GM04503 (cell line): ENCODE data around the gene RALY.

ENCODE experiments used
- DNase-seq: peaks from one replicate; pipeline ENCODE4 v3.0.0-alpha.2; 2012; ENCODE audit warnings: low read depth

The RALY gene

GRCh38 chr20:33993576-33994221, at the start of gene RALY:
Gene RALY (plus strand): TSS chr20:33993911. CDS start chr20:34072075, 78,164 bp downstream.
- no peak for DNase-seq

- no peak for DNase-seq
These were observed 48.8 kb upstream of the RALY start for GRCh38 chr20:33944914-33945313.

- DNase-seq = peak; percentile 50
These were observed 48.2 kb upstream of the RALY start for GRCh38 chr20:33945391-33946081.

- DNase-seq = no peak
These were observed 45.9 kb upstream of the RALY start for GRCh38 chr20:33947709-33948295.

DNA sequence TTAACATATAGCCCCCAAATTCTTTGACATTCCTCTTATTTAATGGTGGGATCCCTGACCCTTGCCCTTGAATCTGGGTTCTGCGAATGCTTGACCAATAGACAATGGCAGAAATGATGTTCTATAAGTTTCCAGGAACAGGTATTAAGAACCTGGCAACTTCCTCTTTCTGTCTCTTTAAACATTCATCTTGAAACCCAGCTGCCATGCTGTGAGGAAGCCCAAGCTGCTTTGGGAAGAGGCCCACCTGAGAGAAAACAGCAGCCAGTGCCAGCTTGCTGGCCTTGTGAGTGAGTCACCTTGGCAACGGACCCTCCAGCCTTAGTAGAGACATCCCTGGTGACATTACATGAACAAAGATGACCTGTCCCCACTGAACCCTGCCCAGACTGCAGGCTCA, 45.2 kb upstream of the RALY start:
- DNase-seq = no peak

GRCh38 chr20:33951171-33951570, 42.5 kb upstream of the RALY start:
- no peak for DNase-seq

DNA sequence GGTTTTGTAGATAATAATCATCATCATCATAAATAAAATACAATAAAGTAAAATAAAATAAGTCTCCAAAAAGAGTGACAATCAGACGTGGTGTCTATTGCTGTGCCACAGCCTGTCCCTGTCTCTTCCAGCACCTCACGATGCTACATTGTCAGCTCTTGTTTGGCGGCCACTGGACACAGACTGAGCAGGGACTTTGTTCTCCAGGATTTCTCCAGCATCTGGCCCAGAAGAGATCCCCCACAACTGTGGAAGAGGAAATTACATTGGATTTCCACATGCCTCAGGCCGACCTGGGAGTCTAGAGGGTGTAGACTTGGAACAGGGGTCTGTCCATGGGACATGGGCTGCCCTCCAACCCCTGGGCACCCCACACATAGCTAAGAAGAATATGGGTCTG, 39.2 kb upstream of the RALY start:
- no peak for DNase-seq

- no peak for DNase-seq
These were observed 30.0 kb upstream of the RALY start for GRCh38 chr20:33963751-33964150.

- DNase-seq = no peak
These were observed 29.3 kb upstream of the RALY start for GRCh38 chr20:33964441-33964840.

- DNase-seq = no peak
These were observed 26.6 kb upstream of the RALY start for GRCh38 chr20:33967126-33967525.

DNA sequence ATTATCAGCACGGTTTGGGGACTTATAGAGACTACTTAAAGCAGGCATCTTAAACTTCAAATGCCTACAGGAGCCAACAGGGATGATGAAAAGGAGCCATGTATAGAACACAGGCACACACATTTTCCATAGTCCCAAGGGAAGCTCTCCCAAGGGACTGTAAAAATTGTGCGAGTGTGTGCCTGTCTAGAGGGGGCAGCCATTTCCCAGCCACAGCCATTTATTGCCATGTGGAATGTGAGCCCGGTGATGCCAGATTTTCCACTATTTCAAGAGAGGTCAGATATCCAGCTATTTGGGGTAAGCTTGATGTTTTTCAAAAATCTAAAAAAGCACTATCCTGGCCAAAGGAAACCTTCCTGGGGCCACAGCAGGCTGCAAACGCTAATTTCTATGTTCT, 24.1 kb upstream of the RALY start:
- no peak for DNase-seq

GRCh38 chr20:33970229-33970628, 23.5 kb upstream of the RALY start:
- no peak for DNase-seq

GRCh38 chr20:33971147-33971975, 22.4 kb upstream of the RALY start:
- no peak for DNase-seq

- DNase-seq = no peak
These were observed 16.8 kb upstream of the RALY start for GRCh38 chr20:33976959-33977358.

- no peak for DNase-seq
These were observed 16.2 kb upstream of the RALY start for GRCh38 chr20:33977535-33977934.

DNA sequence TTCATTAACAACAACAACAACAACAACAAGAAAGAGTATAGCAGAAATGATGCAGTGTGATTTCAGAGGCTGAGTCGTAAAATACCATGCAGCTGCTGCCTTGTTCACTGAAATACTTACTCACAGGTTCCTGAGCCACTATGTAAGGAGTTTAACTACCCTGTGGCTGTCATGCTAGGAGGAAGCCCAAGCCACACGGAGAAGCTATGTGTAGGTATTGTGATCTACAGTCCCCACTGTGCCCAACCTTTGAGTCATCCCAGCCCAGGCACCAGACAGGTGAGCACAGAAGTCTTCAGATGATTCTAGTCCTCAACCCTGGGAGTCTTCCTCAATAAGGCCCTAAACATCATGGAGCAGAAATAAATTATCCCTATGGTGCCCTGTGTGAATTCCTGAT, 14.6 kb upstream of the RALY start:
- no peak for DNase-seq

GRCh38 chr20:33981347-33981746, 12.4 kb upstream of the RALY start:
- no peak for DNase-seq

DNA sequence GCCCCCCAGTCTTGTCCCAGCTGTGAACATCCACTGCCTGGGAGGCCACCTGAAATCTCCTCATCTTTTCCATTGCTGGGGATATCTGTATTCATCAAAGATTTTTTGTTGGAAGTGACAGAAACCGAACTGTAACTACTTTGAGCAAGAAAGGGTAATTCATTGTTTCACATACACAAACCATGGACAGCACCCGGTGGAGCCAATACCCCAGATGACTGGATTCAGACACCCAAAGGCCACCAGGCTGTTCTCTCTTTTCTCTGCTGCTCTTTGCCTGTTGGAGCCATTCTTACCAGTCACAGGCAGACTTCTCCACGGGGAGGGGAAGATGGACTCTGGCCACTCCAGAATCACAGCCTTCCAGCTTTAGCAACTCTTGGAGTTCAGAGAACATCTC, 11.7 kb upstream of the RALY start:
- no peak for DNase-seq

- no peak for DNase-seq
These were observed 10.3 kb upstream of the RALY start for GRCh38 chr20:33983371-33983770.

- DNase-seq = no peak
These were observed 9.5 kb upstream of the RALY start for GRCh38 chr20:33984182-33984719.

DNA sequence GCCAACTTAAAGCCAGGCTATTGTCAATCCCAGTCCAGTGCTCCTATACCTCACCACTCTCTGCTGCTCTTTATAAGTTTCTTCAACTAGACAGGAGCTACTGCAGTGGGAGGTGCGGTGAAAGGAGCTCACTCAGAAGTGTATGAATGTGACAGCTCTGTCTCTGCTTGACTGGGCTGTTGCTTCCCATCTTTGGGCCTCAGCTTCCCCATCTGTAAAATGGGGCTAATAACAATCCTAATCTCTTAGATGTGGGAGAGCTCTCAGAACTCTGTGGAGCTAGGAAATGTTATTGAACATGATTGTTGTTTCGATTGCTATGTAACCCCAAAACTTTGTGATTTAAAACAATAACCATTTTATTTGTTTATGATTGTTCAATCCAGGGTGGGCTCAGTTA, 8.4 kb upstream of the RALY start:
- DNase-seq = no peak

DNA sequence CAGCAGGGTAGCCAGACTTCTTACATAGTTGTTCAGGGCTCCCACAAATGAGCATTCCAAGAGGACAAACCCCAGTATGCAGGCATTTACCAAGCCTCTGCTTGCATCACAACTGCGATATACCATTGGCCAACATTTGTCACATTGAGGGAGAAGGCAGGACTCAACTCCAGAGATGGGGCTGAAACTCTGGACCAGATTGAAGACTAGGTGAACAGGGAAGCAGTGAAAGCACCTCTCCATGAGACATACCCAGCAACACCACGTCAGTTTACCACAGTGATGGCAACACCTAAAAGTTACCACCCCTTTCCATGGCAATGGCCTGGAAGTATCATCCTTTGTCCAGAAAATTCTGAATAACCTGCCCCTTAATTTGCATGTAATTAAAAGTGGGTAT, 7.9 kb upstream of the RALY start:
- no peak for DNase-seq
